HG02981 (cell line): Measurements from ENCODE around the gene ACOX2.

ENCODE experiments used
- ATAC-seq: cut with Tn5 transposase; IDR thresholded peaks from one replicate; pipeline ENCODE4 v1.9.1; 2021; ENCODE audit warnings: mild to moderate bottlenecking, moderate library complexity; ENCODE audit not compliant: unreplicated experiment

Gene ACOX2

GRCh38 chr3:58567251-58567515 lies 30.2 kb upstream of the ACOX2 start:
- ATAC-seq = no peak

- ATAC-seq = no peak
Measured at GRCh38 chr3:58566398-58567250, 29.6 kb upstream of the ACOX2 start.

GRCh38 chr3:58565621-58566397 lies 28.8 kb upstream of the ACOX2 start:
- ATAC-seq = no peak

- no peak for ATAC-seq
Measured at GRCh38 chr3:58564456-58565160, 27.6 kb upstream of the ACOX2 start.

GRCh38 chr3:58564054-58564453 lies 27.1 kb upstream of the ACOX2 start:
- no peak for ATAC-seq

GRCh38 chr3:58563386-58564035 lies 26.5 kb upstream of the ACOX2 start:
- ATAC-seq = no peak

GRCh38 chr3:58562498-58562897 lies 25.5 kb upstream of the ACOX2 start:
- no peak for ATAC-seq

GRCh38 chr3:58560771-58561311 lies 23.9 kb upstream of the ACOX2 start:
- ATAC-seq = no peak

- no peak for ATAC-seq
Measured at GRCh38 chr3:58559586-58559985, 22.6 kb upstream of the ACOX2 start.

- no peak for ATAC-seq
Measured at GRCh38 chr3:58557491-58557890, 20.5 kb upstream of the ACOX2 start.

GRCh38 chr3:58556761-58557221 lies 19.8 kb upstream of the ACOX2 start:
- ATAC-seq = no peak

- no peak for ATAC-seq
Measured at GRCh38 chr3:58556001-58556400, 19.0 kb upstream of the ACOX2 start.

- no peak for ATAC-seq
Measured at GRCh38 chr3:58555203-58555602, 18.2 kb upstream of the ACOX2 start.

GRCh38 chr3:58553003-58553402 lies 16.0 kb upstream of the ACOX2 start:
- ATAC-seq = no peak

- ATAC-seq = no peak
Measured at GRCh38 chr3:58551636-58552180, 14.7 kb upstream of the ACOX2 start.

- ATAC-seq = no peak
Measured at GRCh38 chr3:58544541-58544940, 7.6 kb upstream of the ACOX2 start.

GRCh38 chr3:58540176-58540858 lies 3.3 kb upstream of the ACOX2 start:
- no peak for ATAC-seq

- ATAC-seq = no peak
Measured at GRCh38 chr3:58539626-58540025, 2.6 kb upstream of the ACOX2 start.

GRCh38 chr3:58537412-58538301 lies 667 bp upstream of the ACOX2 start:
- no peak for ATAC-seq
